ENCODE measurements around the gene CC2D1A.
"Not testable (repeated sequence)": the region's sequence is repeated elsewhere in the genome, so short reads cannot be mapped to it uniquely, and the experiment has no call there.

The CC2D1A gene

DNA sequence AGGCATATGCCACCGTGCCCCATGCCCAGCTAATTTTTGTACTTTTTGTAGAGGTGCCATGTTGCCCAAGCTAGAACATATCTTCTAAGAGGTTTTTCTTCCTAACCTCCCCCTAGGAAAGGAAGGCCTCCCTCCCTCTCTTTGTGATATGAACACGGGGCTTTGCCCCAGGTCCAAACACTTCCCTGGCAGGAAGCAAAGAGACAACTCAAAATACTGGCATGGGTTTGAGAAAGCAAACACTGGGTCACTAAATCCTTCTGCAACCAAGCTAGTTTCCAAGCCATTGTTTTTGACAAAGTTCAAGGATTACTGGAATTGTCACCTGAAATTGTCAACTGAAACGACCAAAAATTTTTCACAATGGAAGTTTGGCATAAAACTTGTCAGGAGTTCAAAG lies 8.8 kb downstream of the CC2D1A start:
- H3K36me3 Mint-ChIP-seq (ENCODE audit: low read depth): peaks cover 46% of the 10 kb centered on the region
- no peak overlapping the region for H3K27ac Mint-ChIP-seq
- H3K9me3 Mint-ChIP-seq: no peaks in the 10 kb centered on the region
- H3K4me1 Mint-ChIP-seq: no peaks in the 10 kb centered on the region
- no peaks in the 10 kb centered on the region for H3K27me3 Mint-ChIP-seq (ENCODE audit: low read depth)
- H3K4me3 Mint-ChIP-seq: no peak overlapping the region
- no peak for TF ChIP-seq CTCF (IDR thresholded peaks at IDR 0.05; ENCODE audit: unreplicated experiment in 3 of 3)

- H3K9me3 Mint-ChIP-seq: no peaks in the 10 kb centered on the region
- H3K36me3 Mint-ChIP-seq (ENCODE audit: low read depth): peaks cover 59% of the 10 kb centered on the region
- H3K4me3 Mint-ChIP-seq: no peak overlapping the region
- no peak for TF ChIP-seq CTCF (IDR thresholded peaks at IDR 0.05; ENCODE audit: unreplicated experiment in 3 of 3)
- H3K4me1 Mint-ChIP-seq: no peaks in the 10 kb centered on the region
- H3K27ac Mint-ChIP-seq: no peak overlapping the region
- no peaks in the 10 kb centered on the region for H3K27me3 Mint-ChIP-seq (ENCODE audit: low read depth)
Measured at GRCh38 chr19:13917888-13918406, 11.9 kb downstream of the CC2D1A start.

DNA sequence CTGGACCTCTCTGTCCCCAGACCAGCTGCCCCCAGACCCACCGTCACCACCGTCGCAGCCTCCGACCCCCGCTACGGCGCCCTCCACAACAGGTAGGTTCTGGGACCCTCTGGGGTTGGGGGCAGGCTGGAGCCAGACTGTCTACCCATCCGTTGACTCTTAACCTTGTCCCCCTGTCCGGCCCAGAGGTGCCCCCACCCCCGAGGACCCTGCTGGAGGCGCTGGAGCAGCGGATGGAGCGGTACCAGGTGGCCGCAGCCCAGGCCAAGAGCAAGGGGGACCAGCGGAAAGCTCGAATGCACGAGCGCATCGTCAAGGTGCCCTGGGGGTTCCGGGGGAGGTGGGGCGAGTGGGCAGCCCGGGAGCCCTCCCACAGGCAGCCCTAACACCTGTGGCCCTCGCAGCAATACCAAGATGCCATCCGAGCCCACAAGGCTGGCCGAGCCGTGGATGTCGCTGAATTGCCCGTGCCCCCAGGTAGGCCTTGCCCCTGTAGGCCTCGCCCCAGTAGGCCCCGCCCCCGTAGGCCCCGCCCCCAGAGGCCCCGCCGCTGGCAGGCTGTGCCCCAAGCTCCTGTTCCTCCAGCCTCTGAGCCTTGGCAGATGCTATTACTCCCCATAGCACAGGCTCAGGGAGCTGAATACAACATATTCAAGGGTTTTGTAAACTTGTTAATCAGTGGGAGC lies 12.9 kb downstream of the CC2D1A start:
- Mint-ChIP-seq H3K4me3 (no peak overlapping the region), H3K27me3 (ENCODE audit: low read depth) (no peaks in the 10 kb centered on the region), H3K36me3 (ENCODE audit: low read depth) (peaks cover 59% of the 10 kb centered on the region), H3K9me3 (no peaks in the 10 kb centered on the region), H3K27ac (no peak overlapping the region), H3K4me1 (no peaks in the 10 kb centered on the region)
- TF ChIP-seq CTCF (IDR thresholded peaks at IDR 0.05; ENCODE audit: unreplicated experiment in 3 of 3): no peak

DNA sequence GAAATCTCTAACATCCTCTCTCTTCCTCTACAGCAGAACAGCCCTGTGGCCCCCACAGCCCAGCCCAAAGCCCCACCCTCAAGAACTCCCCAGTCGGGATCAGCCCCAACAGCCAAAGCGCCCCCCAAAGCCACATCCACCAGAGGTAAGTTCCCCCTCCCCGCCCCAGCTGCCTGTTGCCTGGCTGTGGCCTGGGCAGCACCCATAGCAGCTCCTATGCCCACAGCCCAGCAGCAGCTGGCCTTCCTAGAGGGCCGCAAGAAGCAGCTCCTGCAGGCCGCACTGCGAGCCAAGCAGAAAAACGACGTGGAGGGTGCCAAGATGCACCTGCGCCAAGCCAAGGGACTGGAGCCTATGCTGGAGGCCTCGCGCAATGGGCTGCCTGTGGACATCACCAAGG lies 14.5 kb downstream of the CC2D1A start:
- no peak overlapping the region for H3K27ac Mint-ChIP-seq
- H3K4me3 Mint-ChIP-seq: no peak overlapping the region
- no peaks in the 10 kb centered on the region for H3K4me1 Mint-ChIP-seq
- peaks cover 61% of the 10 kb centered on the region for H3K36me3 Mint-ChIP-seq (ENCODE audit: low read depth)
- no peak for TF ChIP-seq CTCF (IDR thresholded peaks at IDR 0.05; ENCODE audit: unreplicated experiment in 3 of 3)
- H3K9me3 Mint-ChIP-seq: no peaks in the 10 kb centered on the region
- no peaks in the 10 kb centered on the region for H3K27me3 Mint-ChIP-seq (ENCODE audit: low read depth)

DNA sequence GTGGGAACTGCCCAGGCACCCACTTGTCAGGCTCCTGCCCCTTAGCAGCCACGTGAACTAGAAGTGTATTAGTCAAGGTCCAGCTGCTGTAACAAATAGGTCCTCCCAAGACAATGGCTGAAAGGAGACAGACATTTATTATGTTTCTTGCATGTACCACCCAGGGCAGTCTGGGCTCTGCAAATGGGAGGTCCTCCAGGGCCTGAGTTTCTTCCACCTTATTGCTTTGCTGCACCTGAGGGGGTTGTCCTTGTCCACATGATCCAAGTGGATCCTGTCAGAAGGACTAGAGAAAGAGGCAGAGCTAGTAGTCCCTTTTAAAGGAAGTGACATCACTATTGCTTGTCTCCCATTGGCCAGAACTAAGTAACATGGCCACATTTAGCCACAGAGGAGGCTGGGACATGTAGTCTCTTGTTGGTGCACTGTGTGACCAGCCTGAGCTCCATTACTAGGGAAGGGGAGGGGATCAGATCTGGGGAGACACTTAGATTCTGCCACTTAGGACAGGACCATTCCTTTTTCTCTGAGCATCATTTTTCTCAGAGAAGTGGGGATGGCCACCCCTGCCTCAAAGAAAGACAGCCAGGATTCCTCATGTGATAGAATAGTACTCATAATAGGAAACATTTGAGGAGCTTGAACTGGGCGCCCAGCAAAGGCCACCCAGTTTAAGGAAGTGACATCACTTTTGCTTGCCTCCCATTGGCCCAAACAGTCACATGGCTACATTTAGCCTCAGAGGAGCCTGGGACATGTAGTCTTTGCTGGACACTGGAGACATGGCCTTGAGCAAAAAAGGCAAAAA lies 15.1 kb downstream of the CC2D1A start:
- Mint-ChIP-seq H3K9me3 (no peaks in the 10 kb centered on the region), H3K27ac (no peak overlapping the region), H3K36me3 (ENCODE audit: low read depth) (peaks cover 61% of the 10 kb centered on the region), H3K4me3 (no peak overlapping the region), H3K27me3 (ENCODE audit: low read depth) (no peaks in the 10 kb centered on the region), H3K4me1 (no peaks in the 10 kb centered on the region)
- no peak for TF ChIP-seq CTCF (IDR thresholded peaks at IDR 0.05; ENCODE audit: unreplicated experiment in 3 of 3)

DNA sequence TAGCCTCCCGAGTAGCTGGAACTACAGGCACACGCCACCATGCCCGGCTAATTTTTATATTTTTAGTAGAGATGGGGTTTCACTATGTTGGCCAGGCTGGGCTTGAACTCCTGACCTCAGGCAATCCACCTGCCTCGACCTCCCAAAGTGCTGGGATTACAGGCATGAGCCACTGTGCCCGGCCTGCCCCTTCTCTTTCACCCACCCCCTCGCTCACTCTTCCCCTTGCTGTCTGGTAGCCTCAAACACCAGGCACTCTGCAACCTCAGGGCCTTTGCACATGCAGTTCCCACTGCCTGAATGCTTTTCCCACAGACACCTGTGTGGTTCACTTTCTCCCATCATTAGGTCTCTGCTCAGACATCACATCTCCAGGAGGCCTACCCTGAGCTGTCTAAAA lies 16.1 kb downstream of the CC2D1A start:
- not testable (repeated sequence) for H3K4me3 Mint-ChIP-seq; H3K9me3 Mint-ChIP-seq; H3K27ac Mint-ChIP-seq; H3K4me1 Mint-ChIP-seq; H3K27me3 Mint-ChIP-seq (ENCODE audit: low read depth)
- H3K36me3 Mint-ChIP-seq (ENCODE audit: low read depth): peaks cover 70% of the 10 kb centered on the region

All from nephron (organoid).